ENCODE data around the gene AMOTL2. TPM values are rescaled to one million over a fixed set of nuclear protein-coding genes. Genes with fewer than 3 reads are reported as not detected.
A peak's percentile ranks its signal among the peaks of the same experiment; 100 is the strongest.

Gene AMOTL2
- total RNA-seq, 1 experiment from 2014 or later: 76.9 TPM

DNA sequence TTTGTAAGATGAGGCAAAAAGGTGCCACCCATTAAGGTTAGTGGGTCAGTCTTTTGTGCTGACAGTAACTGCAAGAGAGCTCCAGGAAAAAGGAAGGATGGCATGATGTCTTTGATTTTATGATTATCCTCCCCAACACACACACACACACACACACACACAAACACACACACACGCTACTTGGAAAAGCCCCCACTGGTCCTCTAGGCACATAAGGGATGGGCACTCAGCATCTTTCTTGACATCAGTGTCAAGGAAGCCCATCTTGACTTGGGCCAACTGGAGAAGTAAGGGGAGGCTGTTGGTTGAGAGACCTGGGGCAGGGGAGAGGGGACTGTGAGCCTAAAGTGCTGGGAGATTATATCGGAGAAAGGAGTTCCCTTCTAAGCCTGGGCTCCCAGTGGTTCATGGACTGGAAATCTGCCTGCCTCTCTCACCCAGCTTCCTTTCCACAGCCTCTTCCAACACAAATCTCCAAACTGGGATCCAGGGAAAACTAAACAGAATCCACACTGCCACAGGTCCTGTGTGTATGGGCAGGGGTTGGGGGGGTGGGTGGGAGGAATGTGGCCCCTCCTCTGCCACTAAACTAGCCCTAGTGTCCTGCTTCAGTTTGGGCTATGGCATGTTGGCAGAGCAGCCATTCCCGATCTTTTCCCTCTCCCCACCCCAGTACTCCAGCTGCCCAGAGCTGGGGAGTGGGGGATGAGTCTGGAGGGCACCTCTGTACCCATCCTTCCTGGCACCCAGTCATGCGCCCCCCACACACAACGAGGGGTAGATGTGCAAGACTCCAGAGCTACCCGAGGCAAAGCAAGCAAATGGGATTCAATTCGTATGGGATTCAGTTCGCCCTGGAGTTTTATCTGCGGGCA is 1.6 kb downstream of the AMOTL2 start:
- ATAC-seq: no peak
- H3K27ac Mint-ChIP-seq: peak overlapping the region; percentile 98
- ChIA-PET CTCF (interaction anchor here (0.8 to 10.0 kb wide), 3 partner anchors 8 to 101 kb away, joined by 4 to 175 read pairs (median 64); no protein-coding TSS in a partner anchor), POLR2A (interaction anchor here (1.0 to 5.6 kb wide), 7 partner anchors 8 to 94 kb away, joined by 3 to 113 read pairs (median 5); no protein-coding TSS in a partner anchor)
- TF ChIP-seq ATF1 (CRISPR knock-in tag; IDR thresholded peaks at IDR 0.05) (no peak), HMGXB4 (CRISPR knock-in tag; IDR thresholded peaks at IDR 0.05) (no peak), ZNF532 (CRISPR knock-in tag; IDR thresholded peaks at IDR 0.05; ENCODE audit: borderline replicate concordance) (peak; percentile 21; the same call in 1 of the 2 replicates), FOXP4 (CRISPR knock-in tag; IDR thresholded peaks at IDR 0.05) (no peak), MXD4 (CRISPR knock-in tag; IDR thresholded peaks at IDR 0.05; ENCODE audit: borderline replicate concordance) (no peak), AR (CRISPR knock-in tag; IDR thresholded peaks at IDR 0.05) (peak; percentile 20; the same call in 1 of the 2 replicates)
- TF ChIP-seq, protein P1, sequence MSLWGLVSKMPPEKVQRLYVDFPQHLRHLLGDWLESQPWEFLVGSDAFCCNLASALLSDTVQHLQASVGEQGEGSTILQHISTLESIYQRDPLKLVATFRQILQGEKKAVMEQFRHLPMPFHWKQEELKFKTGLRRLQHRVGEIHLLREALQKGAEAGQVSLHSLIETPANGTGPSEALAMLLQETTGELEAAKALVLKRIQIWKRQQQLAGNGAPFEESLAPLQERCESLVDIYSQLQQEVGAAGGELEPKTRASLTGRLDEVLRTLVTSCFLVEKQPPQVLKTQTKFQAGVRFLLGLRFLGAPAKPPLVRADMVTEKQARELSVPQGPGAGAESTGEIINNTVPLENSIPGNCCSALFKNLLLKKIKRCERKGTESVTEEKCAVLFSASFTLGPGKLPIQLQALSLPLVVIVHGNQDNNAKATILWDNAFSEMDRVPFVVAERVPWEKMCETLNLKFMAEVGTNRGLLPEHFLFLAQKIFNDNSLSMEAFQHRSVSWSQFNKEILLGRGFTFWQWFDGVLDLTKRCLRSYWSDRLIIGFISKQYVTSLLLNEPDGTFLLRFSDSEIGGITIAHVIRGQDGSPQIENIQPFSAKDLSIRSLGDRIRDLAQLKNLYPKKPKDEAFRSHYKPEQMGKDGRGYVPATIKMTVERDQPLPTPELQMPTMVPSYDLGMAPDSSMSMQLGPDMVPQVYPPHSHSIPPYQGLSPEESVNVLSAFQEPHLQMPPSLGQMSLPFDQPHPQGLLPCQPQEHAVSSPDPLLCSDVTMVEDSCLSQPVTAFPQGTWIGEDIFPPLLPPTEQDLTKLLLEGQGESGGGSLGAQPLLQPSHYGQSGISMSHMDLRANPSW (CRISPR knock-in tag; conservative IDR thresholded peaks at IDR 0.05; ENCODE audit: low read depth): no peak
- TF ChIP-seq, protein P2, sequence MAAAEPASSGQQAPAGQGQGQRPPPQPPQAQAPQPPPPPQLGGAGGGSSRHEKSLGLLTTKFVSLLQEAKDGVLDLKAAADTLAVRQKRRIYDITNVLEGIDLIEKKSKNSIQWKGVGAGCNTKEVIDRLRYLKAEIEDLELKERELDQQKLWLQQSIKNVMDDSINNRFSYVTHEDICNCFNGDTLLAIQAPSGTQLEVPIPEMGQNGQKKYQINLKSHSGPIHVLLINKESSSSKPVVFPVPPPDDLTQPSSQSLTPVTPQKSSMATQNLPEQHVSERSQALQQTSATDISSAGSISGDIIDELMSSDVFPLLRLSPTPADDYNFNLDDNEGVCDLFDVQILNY (CRISPR knock-in tag; IDR thresholded peaks at IDR 0.05): no peak
- H3K9me3 Mint-ChIP-seq: no peaks in the 10 kb centered on the region
- peaks cover 25% of the 10 kb centered on the region for H3K27me3 Mint-ChIP-seq (ENCODE audit: low read depth)
- peak overlapping the region; percentile 82 for H3K4me3 Mint-ChIP-seq
- no peak for DNase-seq (ENCODE audit: low spot score)
- H3K4me1 Mint-ChIP-seq: peaks cover 61% of the 10 kb centered on the region
- H3K36me3 Mint-ChIP-seq: peaks cover 36% of the 10 kb centered on the region

Data from WTC11 (cell line).